Measurements from ENCODE around the gene CHST12.
"Not testable (repeated sequence)": the region's sequence is repeated elsewhere in the genome, so short reads cannot be mapped to it uniquely, and the experiment has no call there.

DNA sequence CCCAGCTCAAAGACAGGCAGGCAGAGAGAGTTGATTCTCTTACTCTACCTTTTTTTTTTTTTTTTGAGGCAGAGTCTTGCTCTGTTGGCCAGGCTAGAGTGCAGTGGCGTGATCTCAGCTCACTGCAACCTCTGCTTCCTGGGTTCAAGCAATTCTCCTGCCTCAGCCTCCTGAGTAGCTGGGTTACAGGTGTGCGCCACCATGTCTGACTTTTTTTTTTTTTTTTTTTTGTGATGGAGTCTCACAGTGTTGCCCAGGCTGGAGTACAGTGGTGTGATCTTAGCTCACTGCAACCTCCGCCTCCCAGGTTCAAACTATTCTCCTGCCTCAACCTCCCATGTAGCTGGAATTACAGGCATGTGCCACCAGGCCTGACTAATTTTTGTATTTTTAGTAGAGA is 13.8 kb downstream of the CHST12 start:
- not testable (repeated sequence) for TF ChIP-seq POLR2A (IDR thresholded peaks at IDR 0.05); CTCF (IDR thresholded peaks at IDR 0.05); EP300 (IDR thresholded peaks at IDR 0.05; ENCODE audit: low read depth); POLR2AphosphoS5 (IDR thresholded peaks at IDR 0.05)

Data from transverse colon (tissue), 4 donors.